Nephron (organoid): ENCODE data around the gene CNTNAP2.

Experiments
- H3K27ac Mint-ChIP-seq, 3 experiments: 2 replicates each; pipeline ENCODE4 v1.8.0; 2020; ENCODE audit warnings: mixed read lengths in 3 of 3, mild to moderate bottlenecking in 2 of 3, moderate library complexity in 1 of 3
- H3K27me3 Mint-ChIP-seq: 2 replicates; pipeline ENCODE4 v1.8.0; 2021; ENCODE audit warnings: low read depth, mild to moderate bottlenecking, moderate library complexity, mixed read lengths
- H3K36me3 Mint-ChIP-seq: 2 replicates; pipeline ENCODE4 v1.8.0; 2020; ENCODE audit warnings: low read depth, mixed read lengths
- H3K4me1 Mint-ChIP-seq: 2 replicates; pipeline ENCODE4 v1.8.0; 2020; ENCODE audit warnings: mixed read lengths
- H3K4me3 Mint-ChIP-seq, 3 experiments: 2 replicates each; pipeline ENCODE4 v1.8.0; 2020; ENCODE audit warnings: mild to moderate bottlenecking in 3 of 3, mixed read lengths in 3 of 3, moderate library complexity in 2 of 3
- H3K9me3 Mint-ChIP-seq: 2 replicates; pipeline ENCODE4 v1.8.0; 2020; ENCODE audit warnings: mixed read lengths
- CTCF ChIP-seq, 3 experiments: fragments of 200-600 bp; sonication (generic); IDR thresholded peaks; one replicate each; pipeline ENCODE4 v1.5.0; 2021; ENCODE audit warnings: antibody characterized with exemption in 3 of 3; ENCODE audit not compliant: unreplicated experiment in 3 of 3

The CNTNAP2 gene

DNA sequence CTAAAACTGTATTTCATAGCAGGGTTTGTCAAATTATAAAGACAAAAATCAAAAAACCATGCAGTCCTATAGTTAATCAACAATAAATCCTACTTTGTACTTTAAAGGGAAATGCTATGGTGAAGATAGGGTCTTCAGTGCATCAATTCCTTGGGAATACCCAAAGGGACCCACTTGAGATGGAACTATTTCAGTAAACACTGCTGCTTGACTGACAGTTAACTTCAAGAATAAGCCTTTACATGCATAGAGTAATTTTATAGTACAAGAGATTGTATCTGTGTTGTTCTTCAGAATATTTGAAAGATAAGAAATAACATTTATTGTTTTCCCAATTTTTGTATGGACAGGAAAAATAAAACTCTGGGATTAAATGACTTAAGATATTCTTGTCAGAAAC lies 1179.6 kb downstream of the CNTNAP2 start:
- no peaks in the 10 kb centered on the region for H3K36me3 Mint-ChIP-seq
- H3K27me3 Mint-ChIP-seq: no peaks in the 10 kb centered on the region
- H3K4me3 Mint-ChIP-seq: no peak overlapping the region
- no peaks in the 10 kb centered on the region for H3K9me3 Mint-ChIP-seq
- no peak for TF ChIP-seq CTCF (IDR thresholded peaks at IDR 0.05; ENCODE audit: unreplicated experiment in 3 of 3)
- no peak overlapping the region for H3K27ac Mint-ChIP-seq
- H3K4me1 Mint-ChIP-seq: peaks cover 17% of the 10 kb centered on the region

- no peak for TF ChIP-seq CTCF (IDR thresholded peaks at IDR 0.05; ENCODE audit: unreplicated experiment in 3 of 3)
- Mint-ChIP-seq H3K9me3 (no peaks in the 10 kb centered on the region), H3K36me3 (no peaks in the 10 kb centered on the region), H3K4me3 (no peak overlapping the region), H3K4me1 (peaks cover 17% of the 10 kb centered on the region), H3K27ac (no peak overlapping the region), H3K27me3 (no peaks in the 10 kb centered on the region)
Measured at GRCh38 chr7:147296986-147297385, 1180.4 kb downstream of the CNTNAP2 start.

DNA sequence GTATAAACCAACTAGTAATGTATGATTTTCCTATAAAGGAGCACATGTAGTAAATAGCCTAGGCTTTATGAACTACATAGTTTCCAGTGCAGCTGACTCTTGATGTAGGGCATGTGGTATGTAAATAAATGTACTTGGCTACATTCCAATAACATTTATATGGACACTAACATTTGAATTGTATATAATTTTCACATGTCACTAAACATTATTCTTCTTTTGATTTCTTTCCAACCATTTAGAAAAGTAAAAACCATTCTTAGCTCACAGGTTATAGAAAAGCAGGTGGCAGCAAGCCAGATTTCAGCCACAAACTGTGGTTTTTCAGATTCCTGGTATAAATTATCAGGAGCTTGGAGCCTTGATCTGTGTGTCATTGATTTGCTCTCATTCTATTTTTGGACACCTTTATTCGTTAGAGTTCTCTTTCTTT lies 1182.0 kb downstream of the CNTNAP2 start:
- Mint-ChIP-seq H3K36me3 (no peaks in the 10 kb centered on the region), H3K4me3 (no peak overlapping the region), H3K27ac (peak overlapping the region; percentile 41 to 78 (median 57)), H3K9me3 (no peaks in the 10 kb centered on the region), H3K4me1 (peaks cover 17% of the 10 kb centered on the region), H3K27me3 (no peaks in the 10 kb centered on the region)
- no peak for TF ChIP-seq CTCF (IDR thresholded peaks at IDR 0.05; ENCODE audit: unreplicated experiment in 3 of 3)

DNA sequence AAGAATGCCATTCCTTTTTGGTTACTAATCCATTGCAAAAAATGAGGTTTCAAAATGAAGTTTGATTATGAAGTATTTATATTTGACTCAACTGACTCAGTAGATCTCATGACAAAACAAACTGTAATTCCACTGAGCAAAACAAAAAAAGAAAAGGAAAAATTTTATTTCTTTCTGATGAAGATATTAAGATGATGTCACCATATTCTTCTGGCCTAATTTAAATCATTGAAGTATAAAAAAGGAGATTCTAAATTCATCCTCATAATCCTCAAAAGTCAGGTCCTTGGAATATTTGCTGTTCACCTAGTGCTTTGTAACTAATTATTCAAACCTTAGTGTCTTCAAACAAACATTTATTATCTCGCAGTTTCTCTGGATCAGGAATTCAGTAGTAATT lies 1183.7 kb downstream of the CNTNAP2 start:
- H3K4me3 Mint-ChIP-seq: no peak overlapping the region
- no peak for TF ChIP-seq CTCF (IDR thresholded peaks at IDR 0.05; ENCODE audit: unreplicated experiment in 3 of 3)

DNA sequence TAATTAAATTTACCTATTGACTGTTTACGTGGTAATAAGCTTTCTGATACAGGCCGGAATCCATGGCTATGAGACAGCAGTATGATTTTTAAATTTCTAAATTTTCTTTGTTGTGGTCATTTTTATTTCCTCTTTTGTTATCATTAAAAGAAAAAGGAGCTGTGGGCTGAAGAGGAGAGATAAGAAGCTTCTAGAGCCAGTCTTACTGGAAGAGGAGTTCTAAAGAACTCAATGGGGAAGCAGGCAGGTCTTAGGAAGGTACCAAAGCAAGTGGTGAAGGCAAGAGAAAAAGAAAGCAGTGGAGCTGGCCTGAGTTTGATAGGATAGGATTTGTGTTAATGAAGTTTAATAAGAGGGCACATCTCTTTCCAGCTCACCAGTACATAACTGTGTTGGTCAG lies 1187.8 kb downstream of the CNTNAP2 start:
- no peak for TF ChIP-seq CTCF (IDR thresholded peaks at IDR 0.05; ENCODE audit: unreplicated experiment in 3 of 3)

More for the DNA sequence above, 1183.7 kb downstream of the CNTNAP2 start:
- Mint-ChIP-seq H3K27ac (no peak overlapping the region), H3K9me3 (no peaks in the 10 kb centered on the region), H3K36me3 (no peaks in the 10 kb centered on the region), H3K4me1 (peaks cover 17% of the 10 kb centered on the region), H3K27me3 (no peaks in the 10 kb centered on the region)

GRCh38 chr7:147305827-147306226 lies 1189.2 kb downstream of the CNTNAP2 start:
- no peaks in the 10 kb centered on the region for H3K36me3 Mint-ChIP-seq
- no peak overlapping the region for H3K4me3 Mint-ChIP-seq
- no peaks in the 10 kb centered on the region for H3K27me3 Mint-ChIP-seq
- H3K4me1 Mint-ChIP-seq: peaks cover 4% of the 10 kb centered on the region
- no peaks in the 10 kb centered on the region for H3K9me3 Mint-ChIP-seq
- H3K27ac Mint-ChIP-seq: no peak overlapping the region
- no peak for TF ChIP-seq CTCF (IDR thresholded peaks at IDR 0.05; ENCODE audit: unreplicated experiment in 3 of 3)

More for the DNA sequence above, 1187.8 kb downstream of the CNTNAP2 start:
- no peaks in the 10 kb centered on the region for H3K4me1 Mint-ChIP-seq
- no peak overlapping the region for H3K4me3 Mint-ChIP-seq
- no peak overlapping the region for H3K27ac Mint-ChIP-seq
- H3K36me3 Mint-ChIP-seq: no peaks in the 10 kb centered on the region
- no peaks in the 10 kb centered on the region for H3K27me3 Mint-ChIP-seq
- no peaks in the 10 kb centered on the region for H3K9me3 Mint-ChIP-seq
